GM18870 (cell line): ENCODE measurements around the gene CCSER1.
"Not testable (repeated sequence)": the region's sequence is repeated elsewhere in the genome, so short reads cannot be mapped to it uniquely, and the experiment has no call there.

ENCODE experiments used
- ATAC-seq: cut with Tn5 transposase; IDR thresholded peaks from one replicate; pipeline ENCODE4 v1.9.1; 2021; ENCODE audit warnings: moderate library complexity; ENCODE audit not compliant: unreplicated experiment

The CCSER1 gene

DNA sequence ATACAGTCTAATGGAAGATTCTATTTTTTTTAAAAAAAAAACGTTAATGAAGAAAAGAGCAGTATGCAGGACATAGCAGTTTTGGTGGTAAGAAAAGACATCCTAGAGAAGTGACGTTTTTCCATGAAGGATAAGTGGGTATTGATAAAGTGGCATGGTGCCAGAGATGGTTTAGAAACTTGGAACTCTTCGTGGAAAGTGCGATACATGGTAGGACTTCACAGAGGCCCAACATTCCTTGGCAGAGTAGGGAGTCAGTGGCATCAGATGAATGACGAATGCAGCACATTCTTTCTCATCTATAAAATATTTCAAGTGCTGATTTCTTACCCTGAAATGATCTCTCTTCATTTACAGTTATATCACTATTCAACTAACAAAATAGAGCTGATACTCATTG is 298.7 kb downstream of the CCSER1 start:
- no peak for ATAC-seq

DNA sequence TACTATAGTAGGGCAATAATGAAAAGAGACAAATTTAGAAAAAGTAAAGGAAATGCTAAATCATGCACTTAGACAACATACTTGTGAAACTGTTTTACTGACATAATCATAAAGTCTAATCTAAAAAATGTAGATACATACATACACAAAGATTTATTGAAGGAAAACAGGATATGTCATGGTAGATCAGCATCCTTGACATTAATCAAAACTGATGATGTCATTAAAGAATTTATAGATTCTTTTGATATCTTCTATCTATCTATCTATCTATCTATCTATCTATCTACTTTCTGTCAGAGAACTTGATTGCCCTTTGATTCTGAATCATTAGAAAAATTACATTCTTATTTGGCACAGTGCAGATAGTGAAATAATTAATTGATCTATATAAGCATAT is 311.3 kb downstream of the CCSER1 start:
- ATAC-seq = no peak

DNA sequence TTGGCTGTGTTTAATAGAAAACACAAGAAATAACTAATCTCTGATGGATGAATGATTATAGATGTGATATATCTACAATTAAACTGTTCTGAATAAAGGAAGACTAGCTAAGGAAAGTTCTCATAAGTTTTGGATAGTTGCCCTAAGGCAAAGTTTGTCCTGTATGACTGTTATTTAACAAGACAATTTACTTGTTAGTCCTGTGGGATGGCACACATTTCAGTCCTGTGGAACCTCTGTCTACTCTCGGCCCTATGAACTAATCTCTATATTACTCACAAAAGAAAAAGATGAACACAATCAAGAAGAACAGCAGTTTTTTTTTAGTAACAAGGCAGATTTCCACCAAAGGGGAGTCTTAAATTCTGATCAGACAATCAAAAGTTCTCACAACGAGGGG is 314.6 kb downstream of the CCSER1 start:
- ATAC-seq = no peak

DNA sequence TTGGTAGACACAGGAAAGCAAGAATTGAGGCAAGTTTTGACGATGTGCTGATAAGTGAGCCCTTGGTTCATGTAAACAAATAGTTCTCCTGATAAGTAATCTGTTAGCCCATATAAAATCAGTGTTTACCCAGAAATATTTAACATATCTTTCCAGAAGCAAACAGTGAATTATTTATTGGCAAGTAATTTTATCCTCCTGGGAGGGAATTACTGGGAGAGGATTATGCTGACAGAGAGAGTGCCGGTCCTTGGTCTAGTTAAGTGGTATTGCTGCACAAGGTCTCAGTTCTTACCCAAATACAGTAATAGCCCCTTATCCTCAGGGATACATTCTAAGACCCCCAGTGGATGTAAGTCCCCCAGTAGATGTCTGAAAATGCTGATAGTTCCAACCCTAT is 315.4 kb downstream of the CCSER1 start:
- no peak for ATAC-seq

DNA sequence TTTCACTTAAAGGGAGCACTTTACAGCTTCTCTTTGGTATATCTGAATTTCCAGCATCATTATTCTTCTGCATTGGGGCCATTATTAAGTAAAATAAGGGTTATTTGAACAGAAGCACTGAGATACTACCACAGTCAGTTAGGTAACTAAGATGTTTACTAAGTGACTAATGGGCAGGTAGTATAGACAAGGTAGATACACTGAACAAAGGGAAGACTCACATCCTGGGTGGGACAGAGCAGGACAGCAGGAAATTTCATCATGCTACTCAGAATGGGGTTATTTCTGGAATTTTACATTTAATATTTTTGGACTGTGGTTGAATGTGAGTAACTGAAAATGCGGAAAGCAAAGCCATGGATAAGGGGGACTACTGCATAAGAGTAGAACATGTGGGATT is 316.0 kb downstream of the CCSER1 start:
- ATAC-seq = no peak

DNA sequence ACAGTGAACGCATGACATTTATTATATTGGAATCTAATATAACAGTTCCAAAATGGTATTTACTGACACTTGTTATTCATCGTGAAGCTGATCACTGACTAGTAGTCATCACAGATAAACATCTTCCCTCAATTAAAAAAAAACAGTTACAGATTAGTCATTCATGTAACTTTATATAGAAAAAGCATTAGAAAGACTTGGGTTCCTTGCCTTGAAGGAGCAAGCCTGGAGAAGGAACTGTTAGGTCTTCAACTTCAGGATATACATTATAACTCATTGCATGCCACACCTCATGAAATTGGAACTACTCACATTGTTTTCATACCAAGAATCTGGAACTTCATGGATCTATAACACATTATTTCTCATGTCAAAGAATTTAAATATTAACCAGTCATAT is 317.7 kb downstream of the CCSER1 start:
- no peak for ATAC-seq

DNA sequence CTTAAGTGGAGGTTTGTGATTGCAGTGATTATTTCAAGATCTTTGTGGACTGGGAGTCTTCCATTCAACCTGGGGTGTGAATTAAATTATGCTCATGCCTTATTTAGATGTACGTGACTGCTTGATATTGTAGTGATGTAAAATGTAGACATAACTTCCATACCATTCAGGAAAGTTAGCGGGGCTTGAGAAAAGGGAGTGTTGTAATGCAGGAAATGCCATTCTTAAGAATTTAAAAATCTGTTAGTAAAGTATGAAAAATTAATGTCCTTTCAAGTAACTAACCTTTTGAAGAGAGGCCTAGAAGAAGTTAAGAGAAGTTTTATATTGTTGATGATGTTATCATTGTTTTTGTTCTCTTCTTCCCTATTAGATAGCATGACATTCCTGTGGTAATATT is 318.2 kb downstream of the CCSER1 start:
- no peak for ATAC-seq

DNA sequence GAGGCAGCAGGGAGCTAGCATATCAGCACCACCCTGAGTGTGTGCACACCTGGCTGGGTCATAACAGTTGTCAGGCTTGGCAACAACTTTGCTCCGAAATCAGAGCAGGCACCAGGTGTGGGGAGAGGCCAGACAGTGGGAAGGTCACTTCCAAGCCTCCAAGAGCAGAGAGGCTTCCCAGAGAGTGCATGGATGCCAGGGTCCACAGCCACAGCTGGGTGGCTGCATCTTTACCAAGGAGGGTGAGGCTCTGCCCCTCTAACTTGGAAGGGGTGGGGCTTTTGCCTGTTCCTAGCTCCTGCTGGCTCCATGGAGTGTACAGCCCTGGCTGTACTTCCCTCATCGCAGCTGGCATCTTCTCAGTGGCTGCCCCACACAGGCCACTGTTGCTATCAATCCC is 322.4 kb downstream of the CCSER1 start:
- ATAC-seq = no peak

DNA sequence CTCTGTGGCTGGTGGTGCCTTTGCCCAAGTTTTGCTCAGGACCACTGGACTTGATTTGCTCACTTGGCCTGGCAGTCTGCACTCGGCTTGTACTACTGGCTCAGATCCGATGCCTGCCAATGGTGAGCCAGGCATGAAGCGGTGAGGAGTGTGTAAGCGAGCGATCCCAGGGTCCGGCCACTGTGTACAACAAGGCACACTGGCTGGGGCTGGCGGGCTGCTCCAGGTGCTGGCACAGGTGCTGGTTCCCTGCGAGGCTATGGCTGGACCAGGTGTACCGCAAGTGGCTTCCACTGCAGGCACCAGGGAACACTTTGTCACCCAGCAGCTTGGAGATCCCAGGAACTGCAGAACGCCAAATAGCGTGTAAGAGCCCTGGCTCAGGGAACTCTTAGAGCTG is 329.7 kb downstream of the CCSER1 start:
- ATAC-seq = no peak

DNA sequence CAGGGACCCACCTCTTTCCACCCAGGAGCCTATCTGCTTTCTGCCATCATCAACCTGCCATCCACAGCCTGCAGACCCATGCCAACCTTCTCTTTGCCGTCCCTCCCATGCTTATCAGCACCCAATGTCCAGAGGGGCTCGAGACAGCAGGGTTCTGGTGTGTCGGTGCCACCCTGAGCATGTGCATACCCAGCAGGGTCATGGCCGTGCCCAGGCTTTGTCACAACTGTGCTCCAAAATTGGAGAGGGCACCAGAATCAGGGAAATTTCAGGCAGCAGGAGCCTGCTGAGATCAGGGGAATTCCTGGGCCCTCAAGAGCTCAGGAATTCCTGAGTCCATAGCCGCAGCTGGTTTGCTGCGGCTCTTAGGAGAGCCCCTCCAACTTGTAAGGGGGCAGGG is 330.6 kb downstream of the CCSER1 start:
- no peak for ATAC-seq

DNA sequence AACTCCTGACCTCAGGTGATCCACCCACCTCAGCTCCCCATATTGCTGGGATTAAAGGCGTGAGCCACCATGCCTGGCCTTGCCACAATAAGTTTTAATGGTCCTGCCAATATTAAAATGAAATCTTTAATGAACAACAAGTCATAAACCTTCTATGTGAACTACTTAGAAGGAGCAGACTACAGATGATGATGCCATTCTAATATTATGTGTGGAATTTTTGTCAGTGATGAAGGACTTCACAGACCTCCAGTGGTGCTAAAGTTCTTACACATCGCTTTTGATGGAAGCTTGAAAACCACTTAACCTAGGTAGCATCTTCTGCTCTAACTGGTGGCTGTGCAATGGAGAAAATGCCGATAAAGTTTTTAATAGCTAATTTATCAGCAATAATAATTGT is 331.4 kb downstream of the CCSER1 start:
- ATAC-seq = no peak

DNA sequence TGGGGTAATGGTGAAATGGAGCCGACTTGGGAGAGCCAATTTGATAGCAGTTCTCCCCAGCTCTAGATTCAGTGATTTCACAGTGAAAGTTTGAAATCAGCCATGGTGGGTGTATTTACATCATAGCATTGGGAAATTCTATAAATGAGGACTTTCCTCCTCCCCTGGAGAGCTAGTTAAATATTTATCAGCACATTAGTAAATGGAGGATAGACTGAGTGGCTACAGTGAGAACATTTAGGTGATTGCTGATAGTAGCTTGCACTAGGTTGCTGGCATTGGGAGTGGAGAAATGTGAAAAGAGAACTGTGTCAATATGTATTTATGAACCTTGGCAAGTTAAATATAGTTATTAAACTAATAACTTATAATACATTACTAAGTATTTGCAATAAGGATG is 347.3 kb downstream of the CCSER1 start:
- no peak for ATAC-seq

DNA sequence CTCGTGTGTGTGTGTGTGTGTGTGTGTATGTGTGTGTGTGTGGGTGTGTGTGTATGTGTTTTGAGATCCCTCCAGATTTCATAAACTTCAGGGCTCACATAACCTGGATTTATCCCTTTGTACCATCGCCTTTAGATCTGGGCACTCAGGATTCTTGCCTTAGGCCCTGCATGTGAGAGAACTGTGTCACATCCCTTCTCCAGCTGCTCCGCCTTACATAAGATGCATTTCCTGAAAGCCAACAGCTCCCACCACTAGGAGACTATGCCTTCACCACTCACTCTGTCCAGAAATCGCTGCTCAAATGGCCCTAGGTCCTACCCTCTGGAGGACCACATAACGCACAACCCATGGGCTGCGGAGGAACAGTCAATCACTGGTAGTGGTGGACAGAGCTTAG is 348.8 kb downstream of the CCSER1 start:
- ATAC-seq = no peak

DNA sequence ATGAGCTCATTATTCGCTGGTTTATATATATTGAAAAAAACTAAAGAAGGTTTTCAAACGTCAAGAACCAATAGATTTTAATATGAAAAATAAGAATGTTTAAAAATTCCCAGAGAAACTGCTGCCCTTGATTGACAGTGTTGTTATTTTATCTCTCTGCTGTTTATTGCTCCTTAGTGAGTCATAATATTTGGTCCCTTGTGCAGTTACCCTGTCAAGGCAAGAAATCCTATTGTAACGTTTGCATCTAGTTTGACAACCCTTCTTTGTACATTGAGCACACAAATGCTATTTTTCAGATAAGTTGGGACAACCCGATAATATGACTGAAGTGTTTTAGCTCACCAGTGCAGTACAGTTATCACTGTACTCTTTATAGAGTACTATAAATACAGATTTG is 349.4 kb downstream of the CCSER1 start:
- ATAC-seq = no peak

DNA sequence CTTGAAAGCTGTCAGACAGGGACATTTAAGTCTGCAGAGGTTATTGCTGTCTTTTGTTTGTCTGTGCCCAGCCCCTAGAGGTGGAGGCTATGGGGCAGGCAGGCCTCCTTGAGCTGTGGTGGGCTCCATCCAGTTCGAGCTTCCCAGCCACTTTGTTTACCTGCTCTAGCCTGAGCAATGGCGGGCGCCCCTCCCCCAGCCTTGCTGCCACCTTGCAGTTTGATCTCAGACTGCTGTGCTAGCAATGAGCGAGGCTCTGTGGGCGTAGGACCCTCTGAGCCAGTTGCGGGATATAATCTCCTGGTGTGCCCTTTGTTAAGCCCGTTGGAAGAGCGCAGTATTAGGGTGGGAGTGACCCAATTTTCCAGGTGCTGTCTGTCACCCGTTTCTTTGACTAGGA is 357.7 kb downstream of the CCSER1 start:
- not testable (repeated sequence) for ATAC-seq

DNA sequence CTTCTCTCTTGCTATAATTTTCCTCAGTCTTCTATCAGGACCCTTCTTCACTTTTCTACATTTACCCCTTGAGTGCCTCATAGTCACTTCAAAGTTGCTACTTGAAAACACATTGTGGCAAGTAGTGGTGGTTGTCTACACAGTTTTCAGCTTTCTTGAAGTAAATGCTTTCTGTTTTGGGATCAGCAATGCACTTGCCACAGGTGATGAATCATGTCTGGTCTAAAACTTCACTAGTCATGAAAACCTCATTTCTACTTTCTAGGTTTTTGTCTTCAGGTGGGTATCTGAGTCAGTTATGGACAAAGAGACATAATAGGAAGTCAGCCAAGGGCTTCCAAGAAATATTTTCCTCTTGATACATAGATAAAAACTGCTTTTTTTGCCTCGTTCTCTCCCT is 359.2 kb downstream of the CCSER1 start:
- no peak for ATAC-seq

DNA sequence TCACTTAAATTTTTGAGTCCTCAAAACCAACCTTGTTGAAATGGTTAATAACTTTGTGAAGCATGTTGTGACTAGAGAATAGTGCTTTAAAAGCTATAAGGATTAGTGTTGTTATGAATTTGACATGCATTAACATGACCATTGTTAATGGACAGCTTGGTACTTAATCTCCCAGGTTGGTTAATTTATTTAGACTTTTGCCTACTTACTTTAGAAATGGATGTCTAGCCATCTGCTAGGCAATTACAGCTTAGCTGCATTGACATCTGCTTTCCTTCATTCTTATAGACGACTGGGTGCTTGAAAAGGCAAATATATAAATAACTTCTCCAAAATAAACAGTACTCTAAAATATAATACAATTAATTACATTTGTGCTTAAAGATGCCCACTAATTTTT is 368.0 kb downstream of the CCSER1 start:
- no peak for ATAC-seq

DNA sequence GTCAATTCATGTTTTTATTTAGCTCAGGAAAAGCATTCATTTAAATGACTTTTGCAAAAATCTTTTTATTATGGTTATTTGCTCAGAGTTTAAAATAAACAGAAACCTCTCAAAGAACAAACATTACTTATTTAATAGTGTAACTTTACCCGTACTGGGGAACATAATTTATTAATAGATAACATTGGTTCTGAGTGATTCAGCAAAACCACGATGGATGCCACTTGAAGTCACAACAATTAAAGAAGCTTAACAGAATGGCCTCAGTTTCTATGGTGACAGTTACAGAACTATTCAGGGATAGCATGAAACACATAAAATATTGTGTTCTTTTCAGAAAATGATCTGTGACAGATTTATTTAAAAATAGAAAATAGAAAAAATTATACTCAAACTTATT is 368.7 kb downstream of the CCSER1 start:
- no peak for ATAC-seq

DNA sequence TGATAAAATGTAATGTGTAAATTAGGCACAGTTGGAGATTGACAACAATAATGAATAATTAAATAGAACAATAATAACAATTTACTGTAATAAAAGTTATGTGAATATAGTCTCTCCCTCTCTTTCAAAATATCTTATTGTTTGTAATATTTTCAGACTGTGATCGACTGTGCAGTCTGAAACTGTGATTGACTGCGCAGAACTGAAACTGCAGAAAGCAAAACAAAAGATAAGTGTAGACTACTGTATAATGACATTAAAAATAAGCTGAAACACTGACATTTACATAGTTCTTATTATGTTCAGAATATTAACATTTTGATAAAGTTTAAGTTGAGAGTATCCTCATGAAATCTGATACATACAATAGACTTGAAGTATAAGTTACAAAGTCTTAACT is 371.0 kb downstream of the CCSER1 start:
- no peak for ATAC-seq

DNA sequence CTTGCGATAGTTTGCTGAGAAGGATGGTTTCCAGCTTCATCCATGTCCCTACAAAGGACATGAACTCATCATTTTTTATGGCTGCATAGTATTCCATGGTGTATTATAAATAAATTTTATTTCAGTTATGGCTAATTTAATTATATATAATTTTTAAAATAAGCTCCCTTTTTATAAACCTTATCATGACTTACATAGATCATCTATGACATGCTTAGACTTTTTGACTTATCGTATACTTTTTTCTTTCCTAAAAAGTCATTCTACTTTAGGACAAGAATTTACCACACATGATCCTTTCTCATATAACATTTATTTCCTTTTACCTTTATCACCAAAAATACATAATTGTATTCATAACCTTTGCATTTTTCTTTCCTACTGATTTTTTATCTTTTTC is 376.5 kb downstream of the CCSER1 start:
- no peak for ATAC-seq

DNA sequence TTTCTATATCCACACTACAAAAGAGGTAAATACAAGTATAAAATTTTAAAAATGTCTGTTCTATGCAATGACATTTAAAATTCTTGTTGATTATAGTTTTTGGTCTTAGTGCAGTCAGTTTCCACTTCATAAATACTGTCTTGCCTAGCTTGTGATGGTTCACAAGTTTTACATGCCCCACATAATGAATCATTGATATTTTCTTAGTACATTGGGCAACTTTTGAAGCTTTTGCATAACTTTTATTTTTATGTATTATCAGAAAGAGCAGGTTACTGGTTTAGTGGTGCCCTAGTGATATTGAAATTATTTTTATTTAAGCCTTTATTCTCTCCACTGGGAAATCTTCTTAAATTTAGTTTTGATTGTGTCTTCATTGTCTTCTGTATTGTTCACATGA is 388.0 kb downstream of the CCSER1 start:
- ATAC-seq = no peak

DNA sequence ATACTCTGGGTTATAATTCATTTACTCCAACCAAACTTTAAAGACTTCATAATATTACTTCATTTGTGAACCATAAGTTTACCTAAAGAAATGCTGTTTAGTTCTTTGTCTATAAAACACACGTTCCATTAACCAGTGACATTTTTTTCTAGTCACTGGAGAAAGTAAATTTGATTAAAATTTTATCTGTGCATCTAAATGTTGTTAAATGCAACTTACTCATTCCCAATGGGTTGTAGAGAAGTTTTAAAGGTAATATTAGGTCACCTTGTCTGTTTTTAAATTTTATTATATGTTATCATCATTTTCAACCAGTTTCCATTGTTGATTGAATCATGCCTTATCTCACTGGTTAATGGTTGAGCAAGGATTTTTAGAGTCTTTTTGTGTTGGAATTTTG is 401.4 kb downstream of the CCSER1 start:
- ATAC-seq = no peak

DNA sequence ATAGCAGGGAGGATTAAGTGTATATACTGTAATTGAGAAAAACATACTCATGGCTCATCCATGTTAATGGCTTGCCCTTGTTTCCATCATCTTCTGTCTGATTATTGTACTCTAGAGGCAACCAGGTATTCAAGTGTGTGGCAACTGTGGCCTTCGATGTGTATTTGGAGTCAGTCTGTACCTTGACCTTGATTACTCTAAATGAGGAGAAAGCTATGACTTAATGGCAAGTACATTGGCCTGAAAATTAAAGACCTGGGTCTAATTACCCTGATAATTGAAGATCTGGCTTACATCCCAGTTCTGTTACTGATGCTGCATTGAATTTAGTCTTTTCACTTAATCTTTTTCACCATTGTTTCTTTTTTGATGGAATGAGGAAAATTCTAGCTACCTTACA is 409.2 kb downstream of the CCSER1 start:
- ATAC-seq = no peak

DNA sequence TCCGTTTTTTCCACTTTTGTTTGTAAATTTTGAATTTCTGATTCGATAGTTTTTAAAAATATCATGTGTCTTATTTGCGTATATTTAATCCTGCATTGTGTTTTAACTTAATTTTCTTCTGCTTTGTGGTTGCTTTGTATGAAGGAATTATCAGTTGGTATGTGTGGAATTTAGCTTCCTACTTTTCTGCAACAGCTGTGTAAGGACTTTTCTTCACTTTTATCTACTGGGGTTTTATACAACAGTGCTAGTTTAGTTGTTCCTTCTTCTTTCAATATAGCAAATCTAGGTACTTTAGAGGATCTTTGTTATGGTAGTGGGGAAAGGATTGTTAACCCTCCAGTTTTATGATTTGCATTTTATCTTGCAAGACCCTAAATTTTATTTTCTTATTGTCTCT is 410.3 kb downstream of the CCSER1 start:
- no peak for ATAC-seq
